Fibroblast of lung (primary cell): Measurements from ENCODE around the gene KIF1A.

Experiments
- CTCF ChIP-seq, 2 donors: IDR thresholded peaks in 1 of 2; conservative IDR thresholded peaks in 1 of 2; 1 replicate in 1 of 2; 2 replicates in 1 of 2; pipeline ENCODE4 v1.5.1; 2011 to 2012; ENCODE audit warnings: low read length in 2 of 2, control low read depth in 1 of 2, inconsistent platforms in 1 of 2, low read depth in 1 of 2, mild to moderate bottlenecking in 1 of 2
- EZH2 ChIP-seq: IDR thresholded peaks from 2 replicates; pipeline ENCODE4 v1.5.1; 2012; ENCODE audit warnings: low read length, control low read depth, mild to moderate bottlenecking; ENCODE audit errors: missing control alignments

GRCh38 chr2:240764605-240765004 lies 55.4 kb downstream of the KIF1A start:
- no peak for TF ChIP-seq CTCF (conservative IDR thresholded peaks at IDR 0.05 in 1 of 2, IDR thresholded peaks at IDR 0.05 in 1 of 2; ENCODE audit: low read depth in 1 of 2, low read length in 2 of 2)
- no peak for TF ChIP-seq EZH2
